Liver (tissue), 9 donors: Measurements from ENCODE around the gene GTPBP1. TPM values are rescaled to one million over a fixed set of nuclear protein-coding genes. Genes with fewer than 3 reads are reported as not detected.

Experiments
- DNase-seq: peaks from one replicate; pipeline ENCODE4 v3.0.0-alpha.2; 2017; ENCODE audit warnings: low spot score
- H3K27ac ChIP-seq, 2 donors: one replicate each; pipeline ENCODE4 v1.7.0; 2013; ENCODE audit warnings: inconsistent platforms in 2 of 2, low read length in 2 of 2, control low read depth in 1 of 2, low read depth in 1 of 2, mild to moderate bottlenecking in 1 of 2
- H3K27me3 ChIP-seq, 4 donors: one replicate each; pipeline versions ENCODE4 v1.6.1 to v1.7.0; 2013; ENCODE audit warnings: low read length in 3 of 4, inconsistent platforms in 1 of 4, mild to moderate bottlenecking in 1 of 4, moderate library complexity in 1 of 4; ENCODE audit not compliant: control insufficient read depth in 4 of 4, insufficient read depth in 4 of 4
- H3K36me3 ChIP-seq, 4 donors: one replicate each; pipeline versions ENCODE4 v1.6.1 to v1.7.0; 2013; ENCODE audit warnings: low read length in 3 of 4, mild to moderate bottlenecking in 3 of 4, low read depth in 1 of 4, moderate library complexity in 1 of 4; ENCODE audit not compliant: control insufficient read depth in 4 of 4, insufficient read depth in 3 of 4
- H3K4me1 ChIP-seq, 4 donors: one replicate each; pipeline versions ENCODE4 v1.6.1 to v1.7.0; 2013; ENCODE audit warnings: low read length in 3 of 4, mild to moderate bottlenecking in 3 of 4, moderate library complexity in 1 of 4; ENCODE audit not compliant: control insufficient read depth in 4 of 4, insufficient read depth in 4 of 4
- H3K4me3 ChIP-seq, 3 donors: one replicate each; pipeline versions ENCODE4 v1.6.1 to v1.7.0; 2013; ENCODE audit warnings: low read length in 3 of 3, control low read depth in 1 of 3, low read depth in 1 of 3, mild to moderate bottlenecking in 1 of 3
- H3K9ac ChIP-seq, 2 donors: one replicate each; pipeline ENCODE4 v1.7.0; 2013; ENCODE audit warnings: low read length in 2 of 2, mild to moderate bottlenecking in 2 of 2, moderate library complexity in 2 of 2, control low read depth in 1 of 2, low read depth in 1 of 2
- H3K9me3 ChIP-seq, 4 donors: one replicate each; pipeline versions ENCODE4 v1.6.1 to v1.7.0; 2013; ENCODE audit warnings: low read length in 3 of 4; ENCODE audit not compliant: control insufficient read depth in 4 of 4
- EGR1 ChIP-seq, 2 donors: IDR thresholded peaks; 2 replicates each; pipeline ENCODE4 v1.6.1; 2016 to 2018; ENCODE audit warnings: antibody characterized with exemption in 2 of 2, low read depth in 2 of 2
- FOXA1 ChIP-seq: IDR thresholded peaks from 2 replicates; pipeline ENCODE4 v1.6.1; 2016; ENCODE audit warnings: antibody characterized with exemption
- FOXA2 ChIP-seq: IDR thresholded peaks from 2 replicates; pipeline ENCODE4 v1.6.1; 2016; ENCODE audit warnings: antibody characterized with exemption
- GABPA ChIP-seq, 2 donors: IDR thresholded peaks in 1 of 2; conservative IDR thresholded peaks in 1 of 2; 2 replicates each; pipeline ENCODE4 v1.6.1; 2016; ENCODE audit warnings: antibody characterized with exemption in 2 of 2, mild to moderate bottlenecking in 1 of 2, moderate library complexity in 1 of 2
- HNF4A ChIP-seq, 2 donors: conservative IDR thresholded peaks; 2 replicates each; pipeline ENCODE4 v1.6.1; 2016; ENCODE audit warnings: antibody characterized with exemption in 2 of 2, mild to moderate bottlenecking in 2 of 2
- HNF4G ChIP-seq: IDR thresholded peaks from 2 replicates; pipeline ENCODE4 v1.6.1; 2016; ENCODE audit warnings: antibody characterized with exemption
- JUND ChIP-seq, 2 donors: IDR thresholded peaks; 2 replicates each; pipeline ENCODE4 v1.6.1; 2016; ENCODE audit warnings: antibody characterized with exemption in 2 of 2
- NR2F2 ChIP-seq: IDR thresholded peaks from 2 replicates; pipeline ENCODE4 v1.6.1; 2016; ENCODE audit warnings: antibody characterized with exemption
- RAD21 ChIP-seq, 2 donors: IDR thresholded peaks; 2 replicates each; pipeline ENCODE4 v1.6.1; 2016; ENCODE audit warnings: antibody characterized with exemption in 2 of 2, mild to moderate bottlenecking in 2 of 2
- RXRA ChIP-seq, 2 donors: IDR thresholded peaks; 2 replicates each; pipeline ENCODE4 v1.6.1; 2017 to 2018; ENCODE audit warnings: antibody characterized with exemption in 2 of 2, mild to moderate bottlenecking in 1 of 2
- SP1 ChIP-seq: IDR thresholded peaks from 2 replicates; pipeline ENCODE4 v1.6.1; 2018; ENCODE audit warnings: antibody characterized with exemption, mild to moderate bottlenecking
- TAF1 ChIP-seq: conservative IDR thresholded peaks from 2 replicates; pipeline ENCODE4 v1.6.1; 2016; ENCODE audit warnings: antibody characterized with exemption, mild to moderate bottlenecking
- YY1 ChIP-seq: IDR thresholded peaks from 2 replicates; pipeline ENCODE4 v1.6.1; 2016; ENCODE audit warnings: antibody characterized with exemption, mild to moderate bottlenecking
- WGBS: extraction: QIAGEN DNeasy Blood & Tissue Kit; methylation state at CpG from one replicate; pipeline ENCODE4 v1.1.7; 2013; 5-methylcytosine and 5-hydroxymethylcytosine counted together
- polyA plus RNA-seq, 2 donors: library from polyadenylated mRNA; stranded (reverse) in 1 of 2; unstranded in 1 of 2; fragments of 200-250 nt in 1 of 2; fragments of >200 nt in 1 of 2; fragmentation: Nextera tagmentation in 1 of 2; extraction: Ambion mirVana in 1 of 2; gene quantifications; one replicate each; pipeline versions ENCODE4 v1.2.1 to v1.2.3, GENCODE V29; 2013 to 2015
- total RNA-seq, 2 donors: library from RNA; depleted of rRNA; stranded (reverse); fragments of >200 nt; gene quantifications; one replicate each; pipeline ENCODE4 v1.2.3, GENCODE V29; 2014
- TF ChIP-seq, protein P1 (sequence below): IDR thresholded peaks from 2 replicates; pipeline ENCODE4 v1.6.1; 2016; ENCODE audit warnings: antibody characterized with exemption
- TF ChIP-seq, protein P2 (sequence below): IDR thresholded peaks from 2 replicates; pipeline ENCODE4 v1.6.1; 2016; ENCODE audit warnings: antibody characterized with exemption
- TF ChIP-seq, protein P3 (sequence below): IDR thresholded peaks from 2 replicates; pipeline ENCODE4 v1.6.1; 2016; ENCODE audit warnings: antibody characterized with exemption
- TF ChIP-seq, protein P4 (sequence below): fragments of 150-350 bp; IDR thresholded peaks from 2 replicates; pipeline ENCODE4 v1.5.1; 2017; ENCODE audit warnings: improper control_type of control experiment, low read depth, low read length; ENCODE audit not compliant: missing input control
- TF ChIP-seq, protein P5 (sequence below): IDR thresholded peaks from 2 replicates; pipeline ENCODE4 v1.6.1; 2016; ENCODE audit warnings: antibody characterized with exemption, mild to moderate bottlenecking
- donor health status: healthy.
- donor health status: healthy.
- donor health status: healthy.
- donor health status: healthy.
- donor health status: healthy.

The GTPBP1 gene
- total and polyA plus RNA-seq, 4 donors = 5.3 to 56.3 (median 16.1) TPM

DNA sequence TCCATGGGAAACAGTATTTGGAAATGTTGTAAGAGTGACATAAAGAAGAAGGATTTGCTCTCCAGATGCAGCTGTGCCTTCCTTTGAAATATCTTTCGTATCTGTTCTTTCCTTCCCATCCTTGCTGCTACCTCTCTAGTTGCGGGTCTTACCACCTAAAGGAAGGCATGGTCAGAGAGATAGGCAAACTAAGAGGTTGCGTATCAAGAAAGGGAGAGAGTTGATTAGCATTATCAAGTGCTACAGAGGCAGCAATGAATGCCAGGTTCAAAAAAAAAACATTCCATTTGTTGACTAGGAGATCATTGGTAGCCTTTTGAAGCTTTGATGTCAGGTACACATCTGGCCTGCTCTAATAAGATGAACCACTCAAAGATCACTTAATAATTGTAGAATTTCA, 4.6 kb downstream of the GTPBP1 start:
- TF ChIP-seq, protein P1, sequence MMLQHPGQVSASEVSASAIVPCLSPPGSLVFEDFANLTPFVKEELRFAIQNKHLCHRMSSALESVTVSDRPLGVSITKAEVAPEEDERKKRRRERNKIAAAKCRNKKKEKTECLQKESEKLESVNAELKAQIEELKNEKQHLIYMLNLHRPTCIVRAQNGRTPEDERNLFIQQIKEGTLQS = no peak
- TF ChIP-seq, protein P2, sequence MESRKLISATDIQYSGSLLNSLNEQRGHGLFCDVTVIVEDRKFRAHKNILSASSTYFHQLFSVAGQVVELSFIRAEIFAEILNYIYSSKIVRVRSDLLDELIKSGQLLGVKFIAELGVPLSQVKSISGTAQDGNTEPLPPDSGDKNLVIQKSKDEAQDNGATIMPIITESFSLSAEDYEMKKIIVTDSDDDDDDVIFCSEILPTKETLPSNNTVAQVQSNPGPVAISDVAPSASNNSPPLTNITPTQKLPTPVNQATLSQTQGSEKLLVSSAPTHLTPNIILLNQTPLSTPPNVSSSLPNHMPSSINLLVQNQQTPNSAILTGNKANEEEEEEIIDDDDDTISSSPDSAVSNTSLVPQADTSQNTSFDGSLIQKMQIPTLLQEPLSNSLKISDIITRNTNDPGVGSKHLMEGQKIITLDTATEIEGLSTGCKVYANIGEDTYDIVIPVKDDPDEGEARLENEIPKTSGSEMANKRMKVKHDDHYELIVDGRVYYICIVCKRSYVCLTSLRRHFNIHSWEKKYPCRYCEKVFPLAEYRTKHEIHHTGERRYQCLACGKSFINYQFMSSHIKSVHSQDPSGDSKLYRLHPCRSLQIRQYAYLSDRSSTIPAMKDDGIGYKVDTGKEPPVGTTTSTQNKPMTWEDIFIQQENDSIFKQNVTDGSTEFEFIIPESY = no peak
- TF ChIP-seq, protein P3, sequence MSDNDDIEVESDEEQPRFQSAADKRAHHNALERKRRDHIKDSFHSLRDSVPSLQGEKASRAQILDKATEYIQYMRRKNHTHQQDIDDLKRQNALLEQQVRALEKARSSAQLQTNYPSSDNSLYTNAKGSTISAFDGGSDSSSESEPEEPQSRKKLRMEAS = no peak
- no peak for TF ChIP-seq FOXA1
- no peak for TF ChIP-seq NR2F2
- no peak for TF ChIP-seq FOXA2
- TF ChIP-seq RXRA (IDR thresholded peaks at IDR 0.05) = no peak
- TF ChIP-seq TAF1 = no peak
- TF ChIP-seq RAD21 (IDR thresholded peaks at IDR 0.05) = no peak
- TF ChIP-seq HNF4G = no peak
- no peak for TF ChIP-seq YY1
- no peak for TF ChIP-seq GABPA (IDR thresholded peaks at IDR 0.05 in 1 of 2, conservative IDR thresholded peaks at IDR 0.05 in 1 of 2)
- no peak for TF ChIP-seq JUND (IDR thresholded peaks at IDR 0.05)
- TF ChIP-seq, protein P4, sequence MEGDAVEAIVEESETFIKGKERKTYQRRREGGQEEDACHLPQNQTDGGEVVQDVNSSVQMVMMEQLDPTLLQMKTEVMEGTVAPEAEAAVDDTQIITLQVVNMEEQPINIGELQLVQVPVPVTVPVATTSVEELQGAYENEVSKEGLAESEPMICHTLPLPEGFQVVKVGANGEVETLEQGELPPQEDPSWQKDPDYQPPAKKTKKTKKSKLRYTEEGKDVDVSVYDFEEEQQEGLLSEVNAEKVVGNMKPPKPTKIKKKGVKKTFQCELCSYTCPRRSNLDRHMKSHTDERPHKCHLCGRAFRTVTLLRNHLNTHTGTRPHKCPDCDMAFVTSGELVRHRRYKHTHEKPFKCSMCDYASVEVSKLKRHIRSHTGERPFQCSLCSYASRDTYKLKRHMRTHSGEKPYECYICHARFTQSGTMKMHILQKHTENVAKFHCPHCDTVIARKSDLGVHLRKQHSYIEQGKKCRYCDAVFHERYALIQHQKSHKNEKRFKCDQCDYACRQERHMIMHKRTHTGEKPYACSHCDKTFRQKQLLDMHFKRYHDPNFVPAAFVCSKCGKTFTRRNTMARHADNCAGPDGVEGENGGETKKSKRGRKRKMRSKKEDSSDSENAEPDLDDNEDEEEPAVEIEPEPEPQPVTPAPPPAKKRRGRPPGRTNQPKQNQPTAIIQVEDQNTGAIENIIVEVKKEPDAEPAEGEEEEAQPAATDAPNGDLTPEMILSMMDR = no peak
- no peak for TF ChIP-seq HNF4A (conservative IDR thresholded peaks at IDR 0.05)
- TF ChIP-seq SP1 = no peak
- TF ChIP-seq, protein P5, sequence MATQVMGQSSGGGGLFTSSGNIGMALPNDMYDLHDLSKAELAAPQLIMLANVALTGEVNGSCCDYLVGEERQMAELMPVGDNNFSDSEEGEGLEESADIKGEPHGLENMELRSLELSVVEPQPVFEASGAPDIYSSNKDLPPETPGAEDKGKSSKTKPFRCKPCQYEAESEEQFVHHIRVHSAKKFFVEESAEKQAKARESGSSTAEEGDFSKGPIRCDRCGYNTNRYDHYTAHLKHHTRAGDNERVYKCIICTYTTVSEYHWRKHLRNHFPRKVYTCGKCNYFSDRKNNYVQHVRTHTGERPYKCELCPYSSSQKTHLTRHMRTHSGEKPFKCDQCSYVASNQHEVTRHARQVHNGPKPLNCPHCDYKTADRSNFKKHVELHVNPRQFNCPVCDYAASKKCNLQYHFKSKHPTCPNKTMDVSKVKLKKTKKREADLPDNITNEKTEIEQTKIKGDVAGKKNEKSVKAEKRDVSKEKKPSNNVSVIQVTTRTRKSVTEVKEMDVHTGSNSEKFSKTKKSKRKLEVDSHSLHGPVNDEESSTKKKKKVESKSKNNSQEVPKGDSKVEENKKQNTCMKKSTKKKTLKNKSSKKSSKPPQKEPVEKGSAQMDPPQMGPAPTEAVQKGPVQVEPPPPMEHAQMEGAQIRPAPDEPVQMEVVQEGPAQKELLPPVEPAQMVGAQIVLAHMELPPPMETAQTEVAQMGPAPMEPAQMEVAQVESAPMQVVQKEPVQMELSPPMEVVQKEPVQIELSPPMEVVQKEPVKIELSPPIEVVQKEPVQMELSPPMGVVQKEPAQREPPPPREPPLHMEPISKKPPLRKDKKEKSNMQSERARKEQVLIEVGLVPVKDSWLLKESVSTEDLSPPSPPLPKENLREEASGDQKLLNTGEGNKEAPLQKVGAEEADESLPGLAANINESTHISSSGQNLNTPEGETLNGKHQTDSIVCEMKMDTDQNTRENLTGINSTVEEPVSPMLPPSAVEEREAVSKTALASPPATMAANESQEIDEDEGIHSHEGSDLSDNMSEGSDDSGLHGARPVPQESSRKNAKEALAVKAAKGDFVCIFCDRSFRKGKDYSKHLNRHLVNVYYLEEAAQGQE = no peak
- TF ChIP-seq EGR1 (IDR thresholded peaks at IDR 0.05; ENCODE audit: low read depth in 2 of 2) = no peak
- 95% methylated on average over 3 of the region's 3 CpGs for WGBS

More for the DNA sequence above, 4.6 kb downstream of the GTPBP1 start:
- Histone ChIP-seq H3K36me3 (peaks cover 0 to 6% (median 3%) of the 10 kb centered on the region in 4 donors), H3K4me1 (peaks cover 0 to 21% (median 14%) of the 10 kb centered on the region in 4 donors), H3K4me3 (no peak overlapping the region), H3K27ac (no peak overlapping the region), H3K9me3 (no peaks in the 10 kb centered on the region), H3K27me3 (no peaks in the 10 kb centered on the region), H3K9ac (no peak overlapping the region)
- no peak for DNase-seq
